Body of pancreas (tissue), 4 donors: ENCODE results near the gene ATG16L1.

Source experiments
- POLR2A ChIP-seq, 3 donors: fragments of 450-650 bp; IDR thresholded peaks; one replicate each; pipeline ENCODE4 v1.6.1; 2016; ENCODE audit warnings: antibody characterized with exemption in 3 of 3, mild to moderate bottlenecking in 2 of 3
- TF ChIP-seq, protein P1 (sequence below), 7 experiments: fragments of 450-650 bp in 4 of 7; fragments of 200-600 bp in 3 of 7; sonication (generic) in 3 of 7; IDR thresholded peaks; one replicate each; pipeline ENCODE4 v1.5.1; 2016 to 2019; ENCODE audit warnings: antibody characterized with exemption in 7 of 7

DNA sequence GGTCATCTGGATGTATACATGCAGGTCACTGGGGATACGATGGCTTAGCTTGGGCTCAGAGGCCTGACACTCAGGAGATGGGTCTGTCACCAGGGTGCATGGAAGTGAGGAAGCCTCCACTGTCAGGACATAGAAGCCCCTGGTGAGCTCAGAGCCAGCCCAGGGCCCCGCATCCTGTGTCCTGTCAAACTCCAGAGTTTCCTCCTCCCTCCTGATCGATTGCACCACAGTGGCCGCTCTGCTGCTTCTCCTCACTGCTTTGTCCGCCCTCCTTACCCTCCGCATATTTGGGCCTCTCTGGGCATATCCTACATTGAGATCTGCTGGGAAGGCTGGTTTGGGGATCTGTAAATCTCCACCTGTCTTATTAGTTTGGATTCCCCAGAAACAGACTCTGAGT lies 37.5 kb upstream of the ATG16L1 start:
- TF ChIP-seq, protein P1, sequence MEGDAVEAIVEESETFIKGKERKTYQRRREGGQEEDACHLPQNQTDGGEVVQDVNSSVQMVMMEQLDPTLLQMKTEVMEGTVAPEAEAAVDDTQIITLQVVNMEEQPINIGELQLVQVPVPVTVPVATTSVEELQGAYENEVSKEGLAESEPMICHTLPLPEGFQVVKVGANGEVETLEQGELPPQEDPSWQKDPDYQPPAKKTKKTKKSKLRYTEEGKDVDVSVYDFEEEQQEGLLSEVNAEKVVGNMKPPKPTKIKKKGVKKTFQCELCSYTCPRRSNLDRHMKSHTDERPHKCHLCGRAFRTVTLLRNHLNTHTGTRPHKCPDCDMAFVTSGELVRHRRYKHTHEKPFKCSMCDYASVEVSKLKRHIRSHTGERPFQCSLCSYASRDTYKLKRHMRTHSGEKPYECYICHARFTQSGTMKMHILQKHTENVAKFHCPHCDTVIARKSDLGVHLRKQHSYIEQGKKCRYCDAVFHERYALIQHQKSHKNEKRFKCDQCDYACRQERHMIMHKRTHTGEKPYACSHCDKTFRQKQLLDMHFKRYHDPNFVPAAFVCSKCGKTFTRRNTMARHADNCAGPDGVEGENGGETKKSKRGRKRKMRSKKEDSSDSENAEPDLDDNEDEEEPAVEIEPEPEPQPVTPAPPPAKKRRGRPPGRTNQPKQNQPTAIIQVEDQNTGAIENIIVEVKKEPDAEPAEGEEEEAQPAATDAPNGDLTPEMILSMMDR (IDR thresholded peaks at IDR 0.05) = no peak
- no peak for TF ChIP-seq POLR2A (IDR thresholded peaks at IDR 0.05)
